ENCODE results near the gene SMYD3.

Gene SMYD3

DNA sequence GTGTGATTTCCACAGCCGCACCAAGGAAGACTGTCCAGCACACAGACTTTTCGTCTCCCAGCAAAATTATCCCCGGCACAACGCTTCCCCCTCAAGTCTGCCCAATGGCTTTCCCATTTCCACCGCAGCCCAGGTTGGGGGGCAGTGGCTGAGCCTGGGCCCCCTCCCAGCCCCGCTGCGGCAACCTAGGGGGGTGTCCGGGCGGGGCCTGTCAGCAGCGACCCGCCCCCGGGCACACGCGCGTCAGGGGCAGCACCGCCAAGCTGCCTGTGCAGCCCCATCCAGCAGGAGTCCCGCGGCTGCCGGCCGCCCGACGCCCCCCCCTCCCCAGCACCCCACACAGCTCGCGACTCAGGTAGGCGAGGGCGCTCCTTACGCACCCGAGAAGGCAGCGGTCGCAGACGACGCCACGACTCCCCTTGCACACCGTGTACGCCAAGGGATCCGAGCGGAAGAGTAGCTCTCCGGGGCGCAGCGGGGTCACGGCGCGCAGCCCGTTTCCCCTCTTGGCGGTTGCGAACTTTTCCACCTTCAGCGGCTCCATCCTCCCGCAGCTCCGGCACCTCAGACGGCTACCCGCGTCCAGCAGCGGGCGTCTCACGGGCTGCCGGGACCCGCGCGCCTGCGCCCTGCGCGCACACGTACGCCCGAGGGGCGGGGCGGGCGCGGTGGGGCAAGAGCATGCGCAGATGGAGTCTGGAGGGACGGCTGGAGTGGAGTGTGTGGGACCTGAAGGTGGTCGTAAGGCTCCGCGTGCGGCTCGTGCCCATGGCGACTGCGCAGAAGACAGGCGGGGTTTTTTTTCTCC is at the start of gene SMYD3:
Gene SMYD3, minus strand, starts transcription at position 606 of the 808 bp plus-strand sequence.
- peak; percentile 58 to 63 for DNase-seq (ENCODE audit: low read depth in 2 of 2)

- no peak for DNase-seq (ENCODE audit: low read depth in 2 of 2)
Measured at GRCh38 chr1:246554201-246554600, 47.1 kb upstream of the SMYD3 start.

DNA sequence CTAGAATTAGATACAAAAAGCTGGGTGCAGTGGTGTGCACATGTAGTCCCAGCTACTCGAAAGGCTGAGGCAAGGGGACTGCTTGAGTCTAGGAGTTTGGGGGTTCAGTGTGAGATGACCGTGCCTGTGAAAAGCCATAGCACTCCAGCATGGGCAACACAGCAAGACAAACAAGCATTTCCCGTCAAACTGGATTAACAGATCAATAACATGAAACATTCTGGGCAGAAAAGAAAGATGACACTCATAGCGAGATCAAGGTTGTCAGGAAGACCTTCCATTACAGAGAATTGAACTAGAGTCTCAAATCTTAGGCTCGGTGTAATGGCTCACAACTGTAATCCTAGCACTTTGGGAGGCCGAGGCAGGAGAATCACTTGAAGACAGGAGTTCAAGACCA is 45.0 kb upstream of the SMYD3 start:
- DNase-seq (ENCODE audit: low read depth in 2 of 2) = no peak

GRCh38 chr1:246550402-246550801 is 43.3 kb upstream of the SMYD3 start:
- DNase-seq (ENCODE audit: low read depth in 2 of 2) = no peak

DNA sequence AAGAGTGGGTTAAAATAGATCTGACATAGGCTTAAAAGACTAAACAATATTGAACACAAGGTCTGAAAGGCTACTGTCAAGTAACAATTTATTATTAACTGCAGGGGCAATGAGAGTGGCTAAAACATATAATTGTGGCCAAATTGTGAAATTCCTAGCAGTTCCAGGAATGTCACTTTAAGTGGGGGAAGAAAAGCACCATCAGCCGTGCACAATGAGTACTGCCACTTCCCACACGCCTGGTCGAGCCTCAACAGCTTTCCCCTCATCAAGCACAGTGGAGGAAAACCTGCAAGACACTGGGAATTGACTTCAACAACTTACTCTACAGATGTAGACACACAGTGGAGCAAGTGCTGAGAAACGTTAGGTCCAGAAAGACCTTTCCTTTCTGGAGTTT is 42.6 kb upstream of the SMYD3 start:
- no peak for DNase-seq (ENCODE audit: low read depth in 2 of 2)

DNA sequence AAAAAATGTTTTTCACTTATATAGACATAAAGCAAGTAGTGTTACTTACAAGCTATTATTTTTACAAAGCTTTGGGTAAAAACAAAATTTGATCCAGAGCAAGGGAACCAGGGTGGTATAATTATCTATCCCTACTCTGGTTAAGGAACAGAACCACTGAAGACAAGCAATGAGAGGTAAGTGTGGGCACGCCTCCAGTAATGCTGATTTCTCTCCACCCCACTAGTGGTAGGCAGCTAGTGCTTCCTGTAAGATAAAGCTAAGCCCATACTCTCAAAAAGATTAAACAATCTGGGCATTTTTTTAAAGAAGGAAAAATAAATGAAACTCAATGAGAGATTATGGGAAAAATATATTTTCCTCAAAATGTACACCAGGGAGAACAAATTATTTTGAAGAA is 36.9 kb upstream of the SMYD3 start:
- no peak for DNase-seq (ENCODE audit: low read depth in 2 of 2)

- no peak for DNase-seq (ENCODE audit: low read depth in 2 of 2)
Measured at GRCh38 chr1:246540738-246541491, 33.8 kb upstream of the SMYD3 start.

- no peak for DNase-seq (ENCODE audit: low read depth in 2 of 2)
Measured at GRCh38 chr1:246537887-246538286, 30.8 kb upstream of the SMYD3 start.

DNA sequence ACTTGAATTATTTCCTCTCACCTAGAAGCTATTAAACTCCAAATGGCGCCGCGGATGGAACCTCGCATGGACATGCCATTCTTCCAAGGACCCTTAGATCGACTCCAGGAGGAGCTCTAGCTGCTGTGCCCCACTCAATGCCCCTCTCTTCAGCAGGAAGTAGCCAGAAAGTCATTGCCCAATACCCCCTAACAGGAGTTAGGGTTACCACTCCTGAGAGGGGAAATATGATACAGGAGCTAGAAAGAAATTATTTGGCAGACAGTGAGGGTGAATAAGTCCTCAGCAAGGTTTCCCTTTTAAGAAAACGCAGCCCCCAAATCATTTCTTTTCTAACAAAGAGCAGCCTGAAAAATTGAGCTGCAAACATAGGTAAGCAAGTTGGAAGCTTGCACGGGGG is 30.4 kb upstream of the SMYD3 start:
- DNase-seq (ENCODE audit: low read depth in 2 of 2) = no peak

DNA sequence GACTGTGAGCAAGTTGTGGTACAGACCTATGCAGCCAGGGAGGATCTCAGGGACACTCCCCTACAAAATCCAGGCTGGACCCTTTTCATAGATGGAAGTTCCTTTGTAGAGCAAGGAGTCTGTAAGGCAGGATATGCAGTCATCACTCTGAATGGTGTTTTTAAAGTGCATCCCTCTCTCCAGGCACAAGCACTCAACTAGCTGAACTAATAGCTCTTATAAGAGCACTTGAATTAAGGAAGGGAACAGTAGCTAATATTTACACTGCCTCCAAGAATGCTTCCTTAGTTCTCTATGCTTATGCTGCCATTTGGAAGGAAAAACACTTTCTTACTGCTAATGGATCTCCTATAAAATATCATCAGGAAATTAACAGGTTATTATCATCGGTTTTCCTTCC is 27.0 kb upstream of the SMYD3 start:
- DNase-seq (ENCODE audit: low read depth in 2 of 2) = no peak

DNA sequence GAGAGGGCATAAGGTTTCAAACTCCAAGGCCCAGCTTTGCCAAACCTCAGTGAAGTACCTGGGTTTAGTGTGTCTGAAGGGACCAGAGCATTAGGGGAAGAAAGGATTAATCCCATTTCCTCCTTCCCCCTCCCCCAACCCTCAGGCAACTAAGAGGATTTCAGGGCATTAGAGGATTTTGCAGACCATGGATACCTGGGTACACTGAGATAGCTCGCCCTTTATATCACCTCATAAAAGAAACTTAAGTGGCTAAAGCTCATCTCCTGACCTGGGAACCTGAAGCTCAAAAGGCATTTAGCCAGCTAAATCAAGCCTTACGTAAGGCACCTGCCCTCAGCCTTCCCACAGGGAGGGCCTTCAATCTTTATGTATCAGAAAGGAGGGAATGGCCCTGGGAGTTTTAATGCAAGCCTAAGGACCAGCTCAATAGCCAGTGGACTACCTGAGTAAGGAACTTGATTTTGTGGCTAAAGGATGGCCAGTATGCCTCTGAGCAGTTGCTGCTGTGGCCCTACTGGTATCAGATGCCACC is 26.4 kb upstream of the SMYD3 start:
- no peak for DNase-seq (ENCODE audit: low read depth in 2 of 2)

DNA sequence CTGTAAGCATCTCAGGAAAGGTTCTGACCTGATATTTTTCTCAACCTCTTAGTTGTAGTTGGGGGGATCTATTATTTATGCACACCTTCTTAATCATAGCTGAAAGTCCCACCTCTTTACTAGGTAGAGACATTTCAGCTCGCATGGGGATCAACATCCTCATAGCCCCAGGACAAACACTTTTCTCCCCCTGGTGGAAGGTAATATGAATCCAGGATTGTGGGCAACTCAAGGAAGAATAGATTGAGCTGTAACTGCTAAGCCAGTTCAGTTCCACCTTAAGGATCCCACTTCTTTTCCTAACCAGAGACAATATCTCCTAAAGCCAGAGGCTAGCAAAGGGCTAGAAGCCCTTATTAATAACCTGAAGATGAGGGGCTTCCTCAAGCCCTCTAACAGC is 25.4 kb upstream of the SMYD3 start:
- no peak for DNase-seq (ENCODE audit: low read depth in 2 of 2)

- DNase-seq (ENCODE audit: low read depth in 2 of 2) = no peak
Measured at GRCh38 chr1:246530482-246530881, 23.4 kb upstream of the SMYD3 start.

- DNase-seq (ENCODE audit: low read depth in 2 of 2) = no peak
Measured at GRCh38 chr1:246528933-246529731, 22.1 kb upstream of the SMYD3 start.

DNA sequence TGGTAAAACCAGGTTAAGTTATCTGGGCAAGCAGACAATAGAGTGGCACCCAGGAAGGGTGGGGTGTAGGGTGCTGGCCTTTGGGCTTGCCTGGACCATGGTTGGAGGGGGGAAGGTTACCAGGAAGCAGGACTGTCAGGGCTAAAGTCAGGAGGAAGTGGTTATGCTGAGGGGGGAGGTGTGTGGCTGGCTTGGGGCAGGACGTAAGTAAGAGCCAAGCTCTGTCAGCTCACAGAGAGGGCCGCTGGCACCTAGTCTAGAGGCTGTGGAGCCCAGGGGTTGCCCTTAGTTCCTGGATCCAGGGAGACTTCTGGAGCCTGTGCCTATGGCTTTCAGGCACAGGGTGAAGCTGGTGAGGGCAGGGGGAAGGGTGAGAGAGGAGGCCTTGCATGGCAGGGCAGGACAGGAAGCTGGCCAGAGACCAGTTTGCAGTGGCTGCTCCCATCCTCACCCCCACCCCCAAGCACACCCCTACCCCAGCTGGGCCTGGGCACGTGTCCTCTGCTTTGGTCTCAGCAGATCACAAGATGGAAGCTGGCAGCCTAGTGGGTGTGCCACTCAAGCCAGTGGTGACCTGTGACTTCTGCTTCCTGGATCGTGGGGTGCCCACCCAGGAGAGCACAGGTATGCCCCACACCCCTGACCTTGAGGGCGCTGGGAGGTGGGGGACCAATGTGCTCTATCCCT is 20.5 kb upstream of the SMYD3 start:
- DNase-seq (ENCODE audit: low read depth in 2 of 2) = no peak

DNA sequence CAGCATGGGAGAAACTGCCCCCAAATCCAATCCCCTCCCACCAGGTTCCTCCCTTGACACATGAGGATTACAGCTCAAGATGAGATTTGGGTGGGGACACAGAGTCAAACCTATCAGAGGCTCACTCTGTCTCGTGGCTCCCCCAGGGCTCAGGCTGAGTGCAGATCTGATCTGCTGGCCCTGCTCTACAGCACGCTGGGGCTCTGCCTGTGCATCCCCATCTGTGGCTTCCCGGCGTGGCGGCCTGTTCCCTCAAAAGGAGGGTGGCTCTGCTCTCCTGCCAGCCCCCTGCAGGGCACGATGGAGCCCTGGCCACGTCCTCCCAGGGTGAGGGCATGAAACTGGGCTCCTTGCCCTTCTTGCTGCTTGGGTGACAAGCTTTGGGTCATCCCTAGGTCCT is 19.8 kb upstream of the SMYD3 start:
- DNase-seq (ENCODE audit: low read depth in 2 of 2) = no peak

DNA sequence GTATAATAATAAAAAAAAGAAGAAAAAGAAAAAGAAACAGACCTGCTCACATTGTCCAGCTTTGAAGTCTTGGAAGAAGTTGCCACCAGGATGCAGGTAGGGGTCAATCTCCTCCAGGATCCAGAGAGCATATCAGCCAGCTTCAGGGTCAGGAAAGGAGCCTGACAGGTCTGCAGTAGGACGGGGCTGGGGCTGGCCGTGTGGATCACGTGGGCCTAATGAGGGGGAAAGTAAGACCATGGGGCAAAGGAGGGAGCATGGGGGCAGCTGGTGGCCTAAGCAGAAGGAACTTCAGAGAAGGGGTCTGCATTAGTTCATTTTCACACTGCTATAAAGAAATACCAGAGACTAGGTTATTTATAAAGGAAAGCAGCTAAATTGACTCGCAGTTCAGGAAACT is 19.3 kb upstream of the SMYD3 start:
- no peak for DNase-seq (ENCODE audit: low read depth in 2 of 2)

DNA sequence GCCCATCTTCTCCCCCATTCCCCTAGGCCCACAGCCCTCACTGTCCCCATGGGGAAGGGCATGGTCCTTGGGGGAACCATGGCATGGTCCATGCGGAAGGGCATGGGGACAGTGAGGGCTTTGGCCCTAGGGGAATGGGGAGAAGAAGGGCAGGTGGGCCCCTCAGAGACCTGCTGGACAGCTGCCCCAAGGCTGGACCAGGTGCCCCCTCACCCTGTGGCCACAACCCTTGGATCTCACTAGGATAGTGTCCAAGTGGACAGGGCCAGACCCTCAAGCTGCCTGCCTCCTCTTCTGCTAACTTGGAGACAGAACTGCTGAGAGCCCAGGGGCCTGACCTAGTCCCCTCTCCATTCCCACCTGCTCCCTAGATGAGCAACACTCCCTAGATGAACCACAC is 12.4 kb upstream of the SMYD3 start:
- no peak for DNase-seq (ENCODE audit: low read depth in 2 of 2)

DNA sequence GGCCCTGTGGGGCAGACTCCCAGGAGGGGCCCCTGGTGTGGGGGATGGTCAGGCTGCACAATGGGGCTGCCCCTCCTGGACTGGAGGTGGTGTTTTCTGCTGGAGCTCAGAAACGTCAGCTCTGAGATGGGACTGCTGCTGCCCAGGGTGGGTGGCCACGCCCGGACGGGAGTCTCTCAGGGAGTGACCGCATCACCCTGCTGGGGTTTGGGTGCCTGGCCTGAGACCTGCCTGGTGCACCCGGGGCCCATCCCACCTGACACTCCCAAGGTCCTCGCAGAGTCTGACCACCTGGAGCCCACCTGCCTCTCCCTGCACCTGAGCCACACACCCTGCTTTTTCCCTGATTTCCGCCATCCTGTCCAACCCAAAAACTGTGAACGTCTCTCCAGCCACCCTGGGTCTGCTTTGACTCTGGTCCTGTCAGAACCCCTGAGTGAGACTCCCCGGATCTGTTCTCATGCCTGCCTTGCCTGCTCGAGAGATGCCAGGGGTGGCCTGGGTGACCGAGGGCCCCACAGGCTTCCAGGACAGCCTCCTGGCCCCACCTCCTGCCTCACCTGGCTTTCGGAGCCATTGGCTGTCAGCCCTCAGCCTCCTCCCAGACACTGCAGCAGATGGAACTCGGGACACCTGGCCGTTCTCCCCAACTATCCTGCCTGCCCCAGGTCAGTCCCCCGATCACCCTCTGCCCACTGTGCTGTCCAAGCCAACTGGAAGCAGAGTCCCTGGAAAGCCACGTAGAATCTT is 11.6 kb upstream of the SMYD3 start:
- DNase-seq (ENCODE audit: low read depth in 2 of 2) = no peak

DNA sequence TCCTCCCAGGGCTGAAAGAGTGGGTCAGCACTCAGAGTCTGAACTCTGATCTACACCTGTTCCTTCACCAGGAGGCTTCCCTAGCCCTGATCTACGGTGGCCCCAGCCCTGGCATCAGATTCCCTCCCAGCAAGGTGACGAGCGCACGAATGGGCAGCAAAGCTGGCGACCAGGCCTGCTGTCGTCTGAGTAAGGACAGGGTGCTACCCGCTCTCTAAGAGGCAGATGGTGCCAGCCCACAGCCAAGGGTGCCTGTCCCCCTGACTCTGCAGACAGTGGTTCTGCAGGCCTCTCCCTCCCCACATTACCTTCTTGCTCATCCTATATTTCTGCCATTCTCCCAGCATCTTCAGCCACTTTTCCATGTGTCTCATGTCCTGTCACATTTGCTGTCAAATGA is 10.3 kb upstream of the SMYD3 start:
- DNase-seq (ENCODE audit: low read depth in 2 of 2) = no peak

DNA sequence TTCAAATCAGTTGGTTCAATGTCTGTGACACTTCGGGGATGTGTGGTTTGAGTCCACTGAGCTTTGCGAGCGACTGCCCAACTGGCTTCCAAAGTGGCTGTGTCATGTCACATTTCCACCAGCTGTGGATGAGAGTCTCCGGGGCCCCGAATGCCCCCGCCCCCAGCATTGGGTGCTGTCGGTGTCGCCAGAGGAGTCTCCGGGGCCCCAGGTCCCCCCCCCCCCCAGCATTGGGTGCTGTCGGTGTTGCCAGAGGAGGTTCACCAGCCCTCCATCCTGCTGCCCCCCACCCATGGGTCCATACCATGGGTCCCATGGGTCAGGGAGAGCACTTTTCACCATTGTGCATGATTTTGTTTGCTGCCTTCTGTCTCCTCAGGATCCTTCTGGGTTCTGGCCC is 9.0 kb upstream of the SMYD3 start:
- DNase-seq (ENCODE audit: low read depth in 2 of 2) = no peak

All from stimulated activated CD8-positive, alpha-beta memory T cell treated with anti-CD3 and anti-CD28 coated beads, Interleukin-2, amount 100 ng/mL, for 48 hours (primary cell).